HEK293 (cell line): Measurements from ENCODE around the gene HDAC1.

Experiments used
- CTCF ChIA-PET: fragments of 350-600 bp; formaldehyde crosslinking; extraction: SDS; loops from one replicate; lab custom pipeline; 2021; ENCODE audit warnings: antibody characterized with exemption; lab: Yijun Ruan, JAX
- POLR2A ChIA-PET: fragments of 300-600 bp; formaldehyde crosslinking; extraction: SDS; loops from one replicate; lab custom pipeline; 2020; ENCODE audit warnings: antibody characterized with exemption, inconsistent platforms; lab: Yijun Ruan, JAX
- H3K27ac ChIP-seq: fragments of 200-500 bp; sonication (Bioruptor generic); 2 replicates; pipeline ENCODE4 v1.5.1; 2014; ENCODE audit warnings: low read depth, low read length, control low read depth, inconsistent platforms; ENCODE audit errors: extremely low read depth
- H3K36me3 ChIP-seq, 2 experiments: fragments of 200-500 bp in 1 of 2; sonication (Bioruptor generic) in 1 of 2; 1 replicate in 1 of 2; 2 replicates in 1 of 2; pipeline ENCODE4 v1.5.1; 2014 to 2017; ENCODE audit warnings: inconsistent platforms in 2 of 2, low read length in 2 of 2; ENCODE audit not compliant: control insufficient read depth in 2 of 2, insufficient read depth in 1 of 2
- H3K4me1 ChIP-seq: fragments of 200-500 bp; sonication (Bioruptor generic); 2 replicates; pipeline ENCODE4 v1.5.1; 2014; ENCODE audit warnings: mild to moderate bottlenecking, low read length, inconsistent platforms; ENCODE audit not compliant: control insufficient read depth, insufficient read depth
- H3K4me3 ChIP-seq: 2 replicates; pipeline ENCODE4 v1.5.1; 2011; ENCODE audit warnings: low read depth, mild to moderate bottlenecking, control low read depth, low read length, moderate library complexity
- H3K9me3 ChIP-seq: fragments of 200-500 bp; sonication (Bioruptor generic); 2 replicates; pipeline ENCODE4 v1.5.1; 2014; ENCODE audit warnings: low read depth, low read length, inconsistent platforms; ENCODE audit not compliant: control insufficient read depth, insufficient read depth
- BCL11B ChIP-seq: fragments of 450-650 bp; formaldehyde crosslinking; IDR thresholded peaks from 2 replicates; pipeline ENCODE4 v1.5.1; 2016; ENCODE audit warnings: low read depth, missing biosample characterization, missing genetic modification characterization
- IKZF3 ChIP-seq: fragments of 450-650 bp; IDR thresholded peaks from 2 replicates; pipeline ENCODE4 v1.5.0; 2018; ENCODE audit warnings: missing biosample characterization, mild to moderate bottlenecking, missing genetic modification characterization, moderate library complexity
- OVOL3 ChIP-seq: fragments of 450-650 bp; formaldehyde crosslinking; IDR thresholded peaks from 2 replicates; pipeline ENCODE4 v1.5.1; 2016; ENCODE audit warnings: missing biosample characterization, missing genetic modification characterization
- PRDM2 ChIP-seq: fragments of 450-650 bp; formaldehyde crosslinking; IDR thresholded peaks from 2 replicates; pipeline ENCODE4 v1.5.1; 2016; ENCODE audit warnings: missing biosample characterization, missing genetic modification characterization, borderline replicate concordance
- SETDB1 ChIP-seq: IDR thresholded peaks from one replicate; pipeline ENCODE4 v1.6.1; 2017; ENCODE audit warnings: mild to moderate bottlenecking, low read length, moderate library complexity, mixed read lengths; ENCODE audit not compliant: insufficient read length
- ZFP37 ChIP-seq: fragments of 450-650 bp; formaldehyde crosslinking; IDR thresholded peaks from 2 replicates; pipeline ENCODE4 v1.5.1; 2016; ENCODE audit warnings: missing biosample characterization, missing genetic modification characterization
- ZNF202 ChIP-seq: fragments of 450-650 bp; formaldehyde crosslinking; IDR thresholded peaks from 2 replicates; pipeline ENCODE4 v1.5.1; 2016; ENCODE audit warnings: missing biosample characterization, missing genetic modification characterization, borderline replicate concordance
- ZNF266 ChIP-seq: fragments of 450-650 bp; formaldehyde crosslinking; IDR thresholded peaks from 2 replicates; pipeline ENCODE4 v1.5.1; 2016; ENCODE audit warnings: missing biosample characterization, missing genetic modification characterization, low read depth
- ZNF335 ChIP-seq: fragments of 450-650 bp; formaldehyde crosslinking; conservative IDR thresholded peaks from 2 replicates; pipeline ENCODE4 v1.5.1; 2016; ENCODE audit warnings: missing biosample characterization, missing genetic modification characterization
- ZNF394 ChIP-seq: fragments of 450-650 bp; formaldehyde crosslinking; IDR thresholded peaks from 2 replicates; pipeline ENCODE4 v1.5.1; 2016; ENCODE audit warnings: missing biosample characterization, missing genetic modification characterization, mild to moderate bottlenecking, moderate library complexity, borderline replicate concordance
- ZNF416 ChIP-seq: fragments of 450-650 bp; formaldehyde crosslinking; IDR thresholded peaks from 2 replicates; pipeline ENCODE4 v1.5.1; 2016; ENCODE audit warnings: missing biosample characterization, missing genetic modification characterization
- ZNF558 ChIP-seq: fragments of 450-650 bp; formaldehyde crosslinking; IDR thresholded peaks from 2 replicates; pipeline ENCODE4 v1.5.1; 2016; ENCODE audit warnings: missing biosample characterization, missing genetic modification characterization
- ZNF704 ChIP-seq: fragments of 450-650 bp; formaldehyde crosslinking; IDR thresholded peaks from 2 replicates; pipeline ENCODE4 v1.5.1; 2016; ENCODE audit warnings: missing biosample characterization, missing genetic modification characterization
- ZNF768 ChIP-seq: fragments of 450-650 bp; formaldehyde crosslinking; IDR thresholded peaks from 2 replicates; pipeline ENCODE4 v1.5.1; 2018; ENCODE audit warnings: missing biosample characterization, mild to moderate bottlenecking, missing genetic modification characterization
- ZSCAN23 ChIP-seq: fragments of 450-650 bp; formaldehyde crosslinking; IDR thresholded peaks from 2 replicates; pipeline ENCODE4 v1.5.1; 2016; ENCODE audit warnings: missing biosample characterization, missing genetic modification characterization
- TF ChIP-seq, protein P1 (sequence below): fragments of 450-650 bp; formaldehyde crosslinking; IDR thresholded peaks from 2 replicates; pipeline ENCODE4 v1.5.1; 2017; ENCODE audit warnings: missing biosample characterization, missing genetic modification characterization
- TF ChIP-seq, protein P2 (sequence below): fragments of 450-650 bp; formaldehyde crosslinking; IDR thresholded peaks from 2 replicates; pipeline ENCODE4 v1.5.1; 2016; ENCODE audit warnings: missing biosample characterization, missing genetic modification characterization
- TF ChIP-seq, protein P3 (sequence below): fragments of 450-650 bp; formaldehyde crosslinking; IDR thresholded peaks from 2 replicates; pipeline ENCODE4 v1.5.1; 2016; ENCODE audit warnings: missing biosample characterization, missing genetic modification characterization, low read depth
- TF ChIP-seq, protein P4 (sequence below): IDR thresholded peaks from 2 replicates; pipeline ENCODE4 v1.6.1; 2011; ENCODE audit warnings: mild to moderate bottlenecking, low read depth, low read length, borderline replicate concordance

HDAC1 gene

GRCh38 chr1:32286763-32287162, 5.1 kb upstream of the HDAC1 start:
- CTCF ChIA-PET, result interaction anchor here (1.5 kb wide), 1 partner anchor 71 kb away, joined by 3 read pairs; no protein-coding TSS in a partner anchor
- H3K9me3 ChIP-seq, result no peaks in the 10 kb centered on the region
- H3K4me1 ChIP-seq, result peaks cover 4% of the 10 kb centered on the region; the same call in 1 of the 2 replicates
- H3K36me3 ChIP-seq, result no peaks in the 10 kb centered on the region
- TF ChIP-seq ZNF335 (peak; percentile 59), IKZF3 (tag by site-specific recombination) (no peak), OVOL3 (no peak), ZNF768 (tag by site-specific recombination) (no peak)
- TF ChIP-seq, all 188 proteins: peak for 1
- H3K4me3 ChIP-seq, result no peak overlapping the region
- POLR2A ChIA-PET, result interaction anchor here (0.7 kb wide), 1 partner anchor 59 kb away, joined by 5 read pairs; no protein-coding TSS in a partner anchor
- no peak overlapping the region for H3K27ac ChIP-seq

- Histone ChIP-seq H3K4me3 (no peak overlapping the region), H3K27ac (no peak overlapping the region), H3K4me1 (peaks cover 4% of the 10 kb centered on the region; the same call in 1 of the 2 replicates), H3K36me3 (no peaks in the 10 kb centered on the region; a peak in 1 of 3 replicates), H3K9me3 (no peaks in the 10 kb centered on the region)
- POLR2A ChIA-PET, result interaction anchor here (0.6 kb wide), 1 partner anchor 67 kb away, joined by 8 read pairs; the partner anchor contains the start of genes EIF3I and TMEM234
- CTCF ChIA-PET, result interaction anchor here (2.5 kb wide), 1 partner anchor 41 kb away, joined by 7 read pairs; no protein-coding TSS in a partner anchor
- TF ChIP-seq ZNF704 (tag by site-specific recombination) (no peak), ZNF416 (tag by site-specific recombination) (no peak), ZNF558 (tag by site-specific recombination) (no peak), ZNF394 (tag by site-specific recombination) (no peak), BCL11B (tag by site-specific recombination) (no peak), ZNF266 (no peak), PRDM2 (tag by site-specific recombination) (no peak), SETDB1 (no peak), ZFP37 (no peak), ZNF202 (tag by site-specific recombination) (no peak), ZSCAN23 (no peak)
- TF ChIP-seq, protein P1, sequence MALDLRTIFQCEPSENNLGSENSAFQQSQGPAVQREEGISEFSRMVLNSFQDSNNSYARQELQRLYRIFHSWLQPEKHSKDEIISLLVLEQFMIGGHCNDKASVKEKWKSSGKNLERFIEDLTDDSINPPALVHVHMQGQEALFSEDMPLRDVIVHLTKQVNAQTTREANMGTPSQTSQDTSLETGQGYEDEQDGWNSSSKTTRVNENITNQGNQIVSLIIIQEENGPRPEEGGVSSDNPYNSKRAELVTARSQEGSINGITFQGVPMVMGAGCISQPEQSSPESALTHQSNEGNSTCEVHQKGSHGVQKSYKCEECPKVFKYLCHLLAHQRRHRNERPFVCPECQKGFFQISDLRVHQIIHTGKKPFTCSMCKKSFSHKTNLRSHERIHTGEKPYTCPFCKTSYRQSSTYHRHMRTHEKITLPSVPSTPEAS (tag by site-specific recombination), result no peak
- TF ChIP-seq, protein P2, sequence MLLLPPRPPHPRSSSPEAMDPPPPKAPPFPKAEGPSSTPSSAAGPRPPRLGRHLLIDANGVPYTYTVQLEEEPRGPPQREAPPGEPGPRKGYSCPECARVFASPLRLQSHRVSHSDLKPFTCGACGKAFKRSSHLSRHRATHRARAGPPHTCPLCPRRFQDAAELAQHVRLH (tag by site-specific recombination), result no peak
- TF ChIP-seq, protein P3, sequence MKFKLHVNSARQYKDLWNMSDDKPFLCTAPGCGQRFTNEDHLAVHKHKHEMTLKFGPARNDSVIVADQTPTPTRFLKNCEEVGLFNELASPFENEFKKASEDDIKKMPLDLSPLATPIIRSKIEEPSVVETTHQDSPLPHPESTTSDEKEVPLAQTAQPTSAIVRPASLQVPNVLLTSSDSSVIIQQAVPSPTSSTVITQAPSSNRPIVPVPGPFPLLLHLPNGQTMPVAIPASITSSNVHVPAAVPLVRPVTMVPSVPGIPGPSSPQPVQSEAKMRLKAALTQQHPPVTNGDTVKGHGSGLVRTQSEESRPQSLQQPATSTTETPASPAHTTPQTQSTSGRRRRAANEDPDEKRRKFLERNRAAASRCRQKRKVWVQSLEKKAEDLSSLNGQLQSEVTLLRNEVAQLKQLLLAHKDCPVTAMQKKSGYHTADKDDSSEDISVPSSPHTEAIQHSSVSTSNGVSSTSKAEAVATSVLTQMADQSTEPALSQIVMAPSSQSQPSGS, result no peak
- TF ChIP-seq, protein P4, sequence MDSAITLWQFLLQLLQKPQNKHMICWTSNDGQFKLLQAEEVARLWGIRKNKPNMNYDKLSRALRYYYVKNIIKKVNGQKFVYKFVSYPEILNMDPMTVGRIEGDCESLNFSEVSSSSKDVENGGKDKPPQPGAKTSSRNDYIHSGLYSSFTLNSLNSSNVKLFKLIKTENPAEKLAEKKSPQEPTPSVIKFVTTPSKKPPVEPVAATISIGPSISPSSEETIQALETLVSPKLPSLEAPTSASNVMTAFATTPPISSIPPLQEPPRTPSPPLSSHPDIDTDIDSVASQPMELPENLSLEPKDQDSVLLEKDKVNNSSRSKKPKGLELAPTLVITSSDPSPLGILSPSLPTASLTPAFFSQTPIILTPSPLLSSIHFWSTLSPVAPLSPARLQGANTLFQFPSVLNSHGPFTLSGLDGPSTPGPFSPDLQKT, result no peak
These were observed 2.6 kb upstream of the HDAC1 start for GRCh38 chr1:32289256-32289655.
